Measurements from ENCODE around the gene CEP152. TPM values are rescaled to one million over a fixed set of nuclear protein-coding genes. Genes with fewer than 3 reads are reported as not detected.

Gene CEP152
- total RNA-seq, 4 donors from 2014 or later, result 2.7 to 10.1 (median 3.9) TPM

DNA sequence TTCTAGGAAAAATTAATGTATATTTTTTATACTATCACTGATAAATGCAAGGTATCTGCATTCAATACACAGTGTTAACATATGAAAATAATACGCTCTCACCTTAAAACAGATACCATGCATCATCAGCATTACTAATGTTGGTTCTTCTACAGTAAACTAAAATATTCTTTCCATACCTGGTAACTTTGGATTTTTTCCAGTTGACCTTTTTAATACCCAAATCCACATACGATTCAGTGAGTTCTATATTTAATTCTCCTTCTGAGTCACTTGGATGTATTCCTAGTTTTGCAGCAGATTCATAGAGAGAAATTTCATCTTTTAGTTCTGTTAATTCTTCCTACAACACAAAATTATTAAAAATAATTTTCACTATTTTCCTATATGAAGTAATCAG lies 29.9 kb downstream of the CEP152 start:
- Histone ChIP-seq H3K27me3 (no peaks in the 10 kb centered on the region), H3K4me1 (peaks cover 0 to 35% (median 29%) of the 10 kb centered on the region in 4 donors), H3K36me3 (peaks cover 0 to 7% (median 0%) of the 10 kb centered on the region in 4 donors), H3K4me3 (no peak overlapping the region), H3K27ac (replicated peaks in 1 of 4) (no peak overlapping the region), H3K9me3 (no peaks in the 10 kb centered on the region)
- DNase-seq (ENCODE audit: extremely low spot score), result no peak
- TF ChIP-seq, protein P1, sequence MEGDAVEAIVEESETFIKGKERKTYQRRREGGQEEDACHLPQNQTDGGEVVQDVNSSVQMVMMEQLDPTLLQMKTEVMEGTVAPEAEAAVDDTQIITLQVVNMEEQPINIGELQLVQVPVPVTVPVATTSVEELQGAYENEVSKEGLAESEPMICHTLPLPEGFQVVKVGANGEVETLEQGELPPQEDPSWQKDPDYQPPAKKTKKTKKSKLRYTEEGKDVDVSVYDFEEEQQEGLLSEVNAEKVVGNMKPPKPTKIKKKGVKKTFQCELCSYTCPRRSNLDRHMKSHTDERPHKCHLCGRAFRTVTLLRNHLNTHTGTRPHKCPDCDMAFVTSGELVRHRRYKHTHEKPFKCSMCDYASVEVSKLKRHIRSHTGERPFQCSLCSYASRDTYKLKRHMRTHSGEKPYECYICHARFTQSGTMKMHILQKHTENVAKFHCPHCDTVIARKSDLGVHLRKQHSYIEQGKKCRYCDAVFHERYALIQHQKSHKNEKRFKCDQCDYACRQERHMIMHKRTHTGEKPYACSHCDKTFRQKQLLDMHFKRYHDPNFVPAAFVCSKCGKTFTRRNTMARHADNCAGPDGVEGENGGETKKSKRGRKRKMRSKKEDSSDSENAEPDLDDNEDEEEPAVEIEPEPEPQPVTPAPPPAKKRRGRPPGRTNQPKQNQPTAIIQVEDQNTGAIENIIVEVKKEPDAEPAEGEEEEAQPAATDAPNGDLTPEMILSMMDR (IDR thresholded peaks at IDR 0.05), result no peak
- intact Hi-C loops (cut with DNase I), result no loop called here
- 57% methylated on average over 2 of the region's 2 CpGs for WGBS

DNA sequence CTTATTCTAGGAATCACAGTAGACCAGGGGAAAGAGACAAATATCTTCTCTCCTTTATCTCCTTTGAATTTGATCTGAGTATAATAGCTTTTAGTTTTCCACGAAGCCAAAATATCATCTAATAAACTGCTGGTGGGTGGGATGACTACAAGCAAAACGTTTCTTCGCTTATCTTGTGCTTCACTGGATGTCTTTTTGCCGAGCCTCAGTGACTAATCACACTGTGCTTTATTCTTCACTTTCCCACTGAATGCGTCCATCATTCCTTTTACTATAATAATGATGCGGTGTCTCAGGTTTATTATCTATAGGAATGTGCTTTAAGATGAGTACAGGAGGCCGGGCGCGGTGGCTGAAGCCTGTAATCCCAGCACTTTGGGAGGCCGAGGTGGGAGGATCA lies 32.5 kb downstream of the CEP152 start:
- H3K4me3 ChIP-seq, result no peak overlapping the region
- no peaks in the 10 kb centered on the region for H3K27me3 ChIP-seq
- 85% methylated on average over 10 of the region's 10 CpGs for WGBS
- peaks cover 0 to 7% (median 0%) of the 10 kb centered on the region in 4 donors for H3K36me3 ChIP-seq
- intact Hi-C loops (cut with DNase I), result no loop called here
- TF ChIP-seq POLR2A (IDR thresholded peaks at IDR 0.05; ENCODE audit: low read depth), result no peak
- no peak for TF ChIP-seq POLR2AphosphoS5 (IDR thresholded peaks at IDR 0.05)
- TF ChIP-seq, protein P1 (IDR thresholded peaks at IDR 0.05), result no peak
- TF ChIP-seq EP300 (IDR thresholded peaks at IDR 0.05), result no peak
- H3K9me3 ChIP-seq, result no peaks in the 10 kb centered on the region
- peak overlapping the region in 2 of 4 donors; percentile 8 to 22 for H3K27ac ChIP-seq (replicated peaks in 1 of 4)
- H3K4me1 ChIP-seq, result peaks cover 0 to 12% (median 10%) of the 10 kb centered on the region in 4 donors
- no peak for DNase-seq (ENCODE audit: extremely low spot score)

DNA sequence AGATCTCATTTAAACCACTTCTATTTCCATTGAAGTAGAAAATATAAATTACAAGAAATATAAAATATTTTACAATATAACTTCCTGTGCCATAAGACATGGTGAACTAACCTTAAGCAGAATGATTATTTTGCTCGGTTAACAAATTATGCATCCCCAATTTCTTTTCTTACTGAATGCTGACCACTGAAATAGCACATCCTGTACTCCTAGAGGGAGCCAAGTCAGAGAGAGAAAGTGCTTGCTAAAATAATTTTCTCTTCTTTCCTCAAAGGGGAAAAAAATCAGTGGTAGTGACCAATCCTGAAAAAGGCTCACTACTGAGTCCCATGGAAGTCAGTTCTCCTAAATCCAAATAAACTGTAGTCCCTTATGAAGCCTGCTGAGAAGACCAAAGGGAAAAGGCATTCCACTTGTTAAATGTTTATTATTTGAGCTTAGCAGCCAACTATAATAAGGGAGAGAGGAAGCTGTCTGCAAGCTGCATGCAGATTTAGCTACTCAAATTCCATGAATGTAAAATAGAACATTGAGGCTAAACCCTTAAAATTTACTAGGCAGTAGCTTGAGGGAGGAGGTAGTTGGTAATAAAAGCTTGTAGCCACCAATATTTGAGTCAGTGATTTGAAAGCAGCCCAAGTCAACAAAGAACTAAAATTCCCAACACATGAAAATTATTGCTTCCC lies 33.1 kb downstream of the CEP152 start:
- DNase-seq (ENCODE audit: extremely low spot score), result no peak
- no peak overlapping the region for H3K4me3 ChIP-seq
- peaks cover 0 to 7% (median 0%) of the 10 kb centered on the region in 4 donors for H3K36me3 ChIP-seq
- peak overlapping the region in 2 of 4 donors; percentile 8 to 22 for H3K27ac ChIP-seq (replicated peaks in 1 of 4)
- no peaks in the 10 kb centered on the region for H3K9me3 ChIP-seq
- TF ChIP-seq POLR2A (IDR thresholded peaks at IDR 0.05; ENCODE audit: low read depth), result no peak
- TF ChIP-seq EP300 (IDR thresholded peaks at IDR 0.05), result no peak
- no peak for TF ChIP-seq POLR2AphosphoS5 (IDR thresholded peaks at IDR 0.05)
- TF ChIP-seq, protein P1 (IDR thresholded peaks at IDR 0.05), result no peak
- WGBS, result 59% methylated on average over 1 of the region's 1 CpG
- intact Hi-C loops (cut with DNase I), result no loop called here
- no peaks in the 10 kb centered on the region for H3K27me3 ChIP-seq
- H3K4me1 ChIP-seq, result peaks cover 0 to 12% (median 10%) of the 10 kb centered on the region in 4 donors

DNA sequence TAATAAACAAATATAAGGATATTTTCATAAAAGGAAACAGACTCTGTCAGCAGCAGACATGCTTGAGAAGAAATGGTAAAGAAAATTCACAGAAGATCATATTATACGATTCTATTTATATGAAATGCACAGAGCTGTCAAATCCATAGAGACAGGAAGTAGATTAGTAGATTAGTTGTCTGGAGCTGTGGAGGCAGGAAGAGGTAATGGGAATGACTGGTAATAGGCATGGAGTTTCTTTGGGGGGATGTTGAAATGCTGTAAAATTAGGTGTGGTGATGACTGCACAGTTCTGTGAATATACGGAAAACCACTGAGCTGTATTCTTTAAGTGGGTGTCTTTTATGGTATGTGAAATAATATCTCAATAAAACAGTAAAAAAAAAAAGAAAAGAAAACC lies 35.3 kb downstream of the CEP152 start:
- Histone ChIP-seq H3K4me3 (no peak overlapping the region), H3K4me1 (peaks cover 0 to 12% (median 10%) of the 10 kb centered on the region in 4 donors), H3K27ac (replicated peaks in 1 of 4) (no peak overlapping the region), H3K9me3 (no peaks in the 10 kb centered on the region), H3K36me3 (peaks cover 0 to 6% (median 0%) of the 10 kb centered on the region in 4 donors), H3K27me3 (no peaks in the 10 kb centered on the region)
- 86% methylated on average over 2 of the region's 2 CpGs for WGBS
- TF ChIP-seq EP300 (IDR thresholded peaks at IDR 0.05) (no peak), POLR2AphosphoS5 (IDR thresholded peaks at IDR 0.05) (no peak), POLR2A (IDR thresholded peaks at IDR 0.05; ENCODE audit: low read depth) (no peak)
- TF ChIP-seq, protein P1 (IDR thresholded peaks at IDR 0.05), result no peak
- intact Hi-C loops (cut with DNase I), result no loop called here
- no peak for DNase-seq (ENCODE audit: extremely low spot score)

DNA sequence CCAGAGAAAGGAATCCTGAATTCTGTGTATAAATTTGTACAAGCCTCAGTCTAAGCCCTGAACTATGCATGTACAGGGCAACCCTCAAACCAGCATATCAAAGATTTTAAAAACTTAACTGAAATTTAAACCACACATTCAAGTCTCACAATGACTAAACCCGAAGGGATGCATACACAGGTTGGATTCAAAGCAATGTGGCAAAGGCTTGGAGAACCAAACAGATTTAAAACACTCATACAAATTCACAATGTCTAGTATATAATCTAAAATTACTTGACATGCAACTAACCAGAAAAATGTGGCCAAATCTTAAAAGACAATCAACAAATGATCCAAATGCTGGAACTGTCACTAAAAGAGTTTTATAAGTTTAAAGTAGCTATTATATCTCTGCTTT lies 36.4 kb downstream of the CEP152 start:
- TF ChIP-seq, protein P1 (IDR thresholded peaks at IDR 0.05), result no peak
- TF ChIP-seq POLR2A (IDR thresholded peaks at IDR 0.05; ENCODE audit: low read depth) (no peak), POLR2AphosphoS5 (IDR thresholded peaks at IDR 0.05) (no peak), EP300 (IDR thresholded peaks at IDR 0.05) (no peak)
- Histone ChIP-seq H3K27ac (replicated peaks in 1 of 4) (no peak overlapping the region), H3K4me1 (peaks cover 0 to 12% (median 10%) of the 10 kb centered on the region in 4 donors), H3K9me3 (no peaks in the 10 kb centered on the region), H3K4me3 (no peak overlapping the region), H3K36me3 (peaks cover 0 to 6% (median 0%) of the 10 kb centered on the region in 4 donors), H3K27me3 (no peaks in the 10 kb centered on the region)
- intact Hi-C loops (cut with DNase I), result no loop called here
- WGBS, result 93% methylated on average over 1 of the region's 1 CpG
- DNase-seq (ENCODE audit: extremely low spot score), result no peak

All from esophagus muscularis mucosa (tissue), 4 donors.